GM15510 (cell line): ENCODE measurements around the gene C1orf52.

ENCODE experiments used
- POLR2A ChIP-seq: IDR thresholded peaks from 3 replicates; pipeline ENCODE4 v1.6.1; 2011; ENCODE audit warnings: borderline replicate concordance; ENCODE audit not compliant: insufficient read length; ENCODE audit errors: extremely low read depth

Gene C1orf52

DNA sequence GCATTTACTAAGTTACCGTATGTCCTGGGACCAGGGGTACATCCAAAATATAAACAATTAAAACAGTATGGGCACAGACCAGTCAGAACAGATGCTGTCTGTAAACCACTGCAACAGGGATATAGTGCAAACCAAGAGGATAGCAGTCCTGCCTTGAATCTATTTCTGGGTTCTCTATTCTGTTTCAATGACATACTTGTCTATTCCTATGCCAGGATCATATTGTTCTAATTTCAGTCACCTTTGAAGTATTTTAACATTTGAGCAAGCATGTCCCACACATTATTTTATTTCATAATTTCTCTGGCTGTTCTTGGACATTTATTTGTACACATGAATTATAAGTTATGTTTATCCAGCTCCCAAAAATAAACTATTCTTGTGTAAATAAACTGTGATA, 30.5 kb downstream of the C1orf52 start:
- TF ChIP-seq POLR2A = no peak

DNA sequence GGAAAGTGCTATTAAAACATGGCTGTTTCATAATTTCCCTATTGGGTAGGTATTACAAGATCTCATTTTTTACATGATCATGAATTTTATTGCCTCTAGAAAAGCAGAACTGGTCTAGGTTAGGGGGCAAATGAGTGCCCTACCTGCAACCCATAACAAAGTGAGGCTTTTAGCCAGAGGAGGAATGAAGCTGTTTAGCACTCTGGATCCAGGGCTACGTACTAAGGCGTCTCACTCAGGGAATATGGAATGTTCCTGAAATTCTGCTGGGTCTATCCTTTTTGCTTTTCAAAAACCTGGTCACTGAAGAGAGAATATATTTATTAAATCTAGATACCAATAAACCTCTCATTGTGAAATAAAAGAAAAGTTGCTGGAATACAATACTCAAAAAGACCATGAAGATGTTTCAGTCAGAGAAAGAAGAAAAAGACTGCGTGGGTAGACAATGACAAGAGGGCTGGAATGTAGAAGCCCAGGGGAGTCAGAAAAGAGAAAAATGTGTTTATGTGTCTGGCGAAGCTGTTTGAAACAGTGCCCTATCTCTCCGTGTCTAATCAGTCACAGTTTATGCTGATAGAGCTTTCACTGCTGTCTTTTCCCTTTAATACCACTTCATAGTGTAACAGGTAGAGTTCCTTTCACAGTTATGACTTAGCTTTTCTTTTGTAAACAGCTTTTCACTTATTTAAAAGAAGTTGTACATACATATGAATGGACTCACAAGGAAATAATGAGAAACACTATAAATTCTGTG, 33.7 kb downstream of the C1orf52 start:
- TF ChIP-seq POLR2A = no peak

GRCh38 chr1:85224734-85225623, 34.5 kb downstream of the C1orf52 start:
- no peak for TF ChIP-seq POLR2A

GRCh38 chr1:85224295-85224694, 35.2 kb downstream of the C1orf52 start:
- TF ChIP-seq POLR2A = no peak

- no peak for TF ChIP-seq POLR2A
Observed at GRCh38 chr1:85223334-85223733, 36.1 kb downstream of the C1orf52 start.

- no peak for TF ChIP-seq POLR2A
Observed at GRCh38 chr1:85220756-85221201, 38.7 kb downstream of the C1orf52 start.

GRCh38 chr1:85219853-85220610, 39.4 kb downstream of the C1orf52 start:
- TF ChIP-seq POLR2A = no peak

DNA sequence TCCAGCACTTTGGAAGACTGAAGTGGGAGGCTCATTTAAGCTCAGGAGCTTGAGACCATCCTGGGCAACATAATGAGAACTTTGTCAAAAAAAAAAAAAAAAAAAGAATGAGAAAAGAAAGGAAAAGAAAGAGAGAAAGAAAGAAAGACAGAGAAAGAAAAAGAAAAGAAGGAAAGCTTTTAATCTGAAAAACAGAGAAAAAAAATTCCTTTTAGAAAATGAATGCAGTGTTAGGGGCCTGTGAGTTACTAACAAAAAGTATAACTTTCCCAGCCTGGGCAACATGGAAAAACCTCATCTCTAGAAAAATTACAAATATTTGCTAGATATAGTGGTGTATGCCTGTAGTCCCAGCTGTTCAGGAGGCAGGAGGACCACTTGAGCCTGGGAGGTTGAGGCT, 42.8 kb downstream of the C1orf52 start:
- TF ChIP-seq POLR2A = no peak

DNA sequence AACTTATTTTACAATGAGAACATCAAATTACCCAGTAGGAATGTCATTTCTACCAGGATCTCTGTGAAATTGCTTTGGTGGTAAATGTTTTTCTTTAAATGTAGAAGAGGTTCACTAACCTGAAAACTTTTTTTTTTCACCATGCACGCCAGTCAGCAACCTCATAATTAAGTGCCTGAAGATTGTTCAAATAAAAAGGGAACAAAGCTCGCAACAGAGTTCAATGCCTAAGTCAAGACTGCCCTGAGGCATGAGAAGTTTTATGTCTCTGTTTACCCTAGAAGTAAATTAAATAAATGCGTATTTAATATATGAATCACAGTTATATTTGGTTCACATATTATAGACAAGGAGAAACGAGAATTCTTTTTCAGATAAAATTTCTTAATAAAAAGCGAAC, 44.8 kb downstream of the C1orf52 start:
- TF ChIP-seq POLR2A = no peak

DNA sequence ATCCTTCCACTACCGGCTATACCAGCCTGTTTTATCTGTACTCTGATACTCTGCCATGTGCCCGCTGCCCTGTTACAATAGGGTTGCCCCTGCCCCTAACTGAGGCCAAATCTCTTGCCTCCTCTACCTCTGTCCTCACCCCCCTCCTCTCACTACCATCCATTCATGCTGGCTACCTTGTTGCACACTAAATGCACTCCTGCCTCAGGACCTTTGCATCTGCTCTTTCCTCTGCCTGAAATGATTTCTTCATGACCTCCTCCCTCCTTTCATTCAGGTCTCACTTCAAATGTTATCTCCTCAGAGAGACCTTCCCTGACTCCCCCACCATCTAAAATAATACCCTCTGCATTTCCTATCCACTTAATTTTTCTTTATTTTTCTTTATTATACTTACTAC, 51.0 kb downstream of the C1orf52 start:
- TF ChIP-seq POLR2A = no peak

GRCh38 chr1:85203573-85204171, 55.8 kb downstream of the C1orf52 start:
- no peak for TF ChIP-seq POLR2A

GRCh38 chr1:85202864-85203255, 56.6 kb downstream of the C1orf52 start:
- no peak for TF ChIP-seq POLR2A

GRCh38 chr1:85202092-85202863, 57.2 kb downstream of the C1orf52 start:
- TF ChIP-seq POLR2A = no peak
